IMR-90 (cell line): Measurements from ENCODE around the gene GGN. TPM values are rescaled to one million over a fixed set of nuclear protein-coding genes. Genes with fewer than 3 reads are reported as not detected.

Experiments
- ATAC-seq: fragments of 200-7000 bp; cut with Tn5 transposase; 2 replicates; pipeline ENCODE4 v1.9.1; 2020; ENCODE audit warnings: low read depth, mild to moderate bottlenecking, moderate library complexity
- BruUV-seq: library from RNA; stranded (reverse); fragments of 400-500 nt; replicated peaks from 2 replicates; lab custom pipeline; 2021; lab: Mats Ljungman, UMichigan
- CTCF ChIA-PET: fragments of 300-600 bp; formaldehyde crosslinking; extraction: SDS; loops from one replicate; lab custom pipeline; 2021; ENCODE audit warnings: antibody characterized with exemption; lab: Yijun Ruan, JAX
- POLR2A ChIA-PET: fragments of 300-600 bp; sonication (Branson Sonifier 250); formaldehyde crosslinking; loops from one replicate; lab custom pipeline; 2022; ENCODE audit warnings: antibody characterized with exemption; ENCODE audit not compliant: unreplicated experiment; lab: Charles Lee
- DNase-seq: peaks from one replicate; pipeline ENCODE4 v3.0.0; 2013
- H2AFZ ChIP-seq: replicated peaks from 2 replicates; pipeline ENCODE3; 2013; ENCODE audit warnings: low read length, mild to moderate bottlenecking; ENCODE audit not compliant: poor library complexity
- H2AK5ac ChIP-seq: 2 replicates; pipeline ENCODE4 v1.6.1; 2013; ENCODE audit warnings: low read depth, low read length, inconsistent platforms
- H2AK9ac ChIP-seq: replicated peaks from 2 replicates; pipeline ENCODE3; 2013; ENCODE audit warnings: mild to moderate bottlenecking, low read depth, low read length, moderate library complexity; ENCODE audit not compliant: poor library complexity
- H2BK120ac ChIP-seq: 2 replicates; pipeline ENCODE4 v1.6.1; 2013; ENCODE audit warnings: low read depth, low read length, inconsistent platforms
- H2BK15ac ChIP-seq: 3 replicates; pipeline ENCODE4 v1.6.1; 2013; ENCODE audit warnings: low read depth, low read length, inconsistent platforms
- H2BK20ac ChIP-seq: 2 replicates; pipeline ENCODE4 v1.6.1; 2013; ENCODE audit warnings: low read depth, mild to moderate bottlenecking, inconsistent platforms, low read length, moderate library complexity
- H2BK5ac ChIP-seq: 2 replicates; pipeline ENCODE4 v1.6.1; 2013; ENCODE audit warnings: mild to moderate bottlenecking, low read depth, low read length, inconsistent platforms; ENCODE audit not compliant: poor library complexity, severe bottlenecking
- H3K14ac ChIP-seq: replicated peaks from 2 replicates; pipeline ENCODE4 v1.6.1; 2013; ENCODE audit warnings: low read depth, low read length, inconsistent platforms
- H3K18ac ChIP-seq: 2 replicates; pipeline ENCODE4 v1.6.1; 2013; ENCODE audit warnings: low read depth, low read length, control low read depth
- H3K23ac ChIP-seq: 2 replicates; pipeline ENCODE4 v1.6.1; 2013; ENCODE audit warnings: low read depth, low read length, inconsistent platforms
- H3K27ac ChIP-seq: 2 replicates; pipeline ENCODE4 v1.5.1; 2013; ENCODE audit warnings: mild to moderate bottlenecking, control low read depth, low read length; ENCODE audit not compliant: insufficient read depth
- H3K27me3 ChIP-seq: 2 replicates; pipeline ENCODE4 v1.6.1; 2013; ENCODE audit warnings: low read length; ENCODE audit not compliant: control insufficient read depth, insufficient read depth
- H3K36me3 ChIP-seq: 2 replicates; pipeline ENCODE4 v1.6.1; 2013; ENCODE audit warnings: low read length, mixed read lengths; ENCODE audit not compliant: control insufficient read depth, insufficient read depth
- H3K4ac ChIP-seq: 2 replicates; pipeline ENCODE4 v1.6.1; 2013; ENCODE audit warnings: low read depth, low read length, inconsistent platforms
- H3K4me1 ChIP-seq: 2 replicates; pipeline ENCODE4 v1.6.1; 2013; ENCODE audit warnings: low read length, mixed read lengths; ENCODE audit not compliant: control insufficient read depth, insufficient read depth
- H3K4me2 ChIP-seq: 2 replicates; pipeline ENCODE4 v1.6.1; 2013; ENCODE audit warnings: low read depth, mild to moderate bottlenecking, control low read depth, low read length, moderate library complexity
- H3K4me3 ChIP-seq: 2 replicates; pipeline ENCODE4 v1.5.1; 2013; ENCODE audit warnings: low read depth, mild to moderate bottlenecking, control low read depth, low read length, moderate library complexity; ENCODE audit not compliant: insufficient read depth
- H3K56ac ChIP-seq: 2 replicates; pipeline ENCODE4 v1.6.1; 2013; ENCODE audit warnings: low read length, inconsistent platforms; ENCODE audit not compliant: insufficient read depth; ENCODE audit errors: extremely low read depth
- H3K79me1 ChIP-seq, 2 experiments: 2 replicates each; pipeline ENCODE4 v1.6.1; 2013; ENCODE audit warnings: low read length in 2 of 2, inconsistent platforms in 1 of 2, low read depth in 1 of 2
- H3K9ac ChIP-seq: 2 replicates; pipeline ENCODE4 v1.6.1; 2013; ENCODE audit warnings: low read depth, low read length, control low read depth
- H3K9me1 ChIP-seq: 2 replicates; pipeline ENCODE4 v1.6.1; 2013; ENCODE audit warnings: low read length, inconsistent platforms; ENCODE audit not compliant: insufficient read depth
- H3K9me3 ChIP-seq: 2 replicates; pipeline ENCODE4 v1.6.1; 2013; ENCODE audit warnings: low read length; ENCODE audit not compliant: control insufficient read depth, insufficient read depth
- H4K20me1 ChIP-seq: 2 replicates; pipeline ENCODE4 v1.6.1; 2013; ENCODE audit warnings: low read length, inconsistent platforms; ENCODE audit not compliant: insufficient read depth
- H4K5ac ChIP-seq: 2 replicates; pipeline ENCODE4 v1.6.1; 2013; ENCODE audit warnings: mild to moderate bottlenecking, low read depth, low read length, control low read depth
- H4K8ac ChIP-seq, 2 experiments: 2 replicates each; pipeline ENCODE4 v1.6.1; 2013; ENCODE audit warnings: low read depth in 2 of 2, low read length in 2 of 2, control low read depth in 1 of 2, inconsistent platforms in 1 of 2
- H4K91ac ChIP-seq: 2 replicates; pipeline ENCODE4 v1.6.1; 2013; ENCODE audit warnings: low read depth, low read length, inconsistent platforms; ENCODE audit not compliant: insufficient read depth
- CTCF ChIP-seq: conservative IDR thresholded peaks from 2 replicates; pipeline ENCODE4 v1.5.1; 2012; ENCODE audit warnings: mild to moderate bottlenecking, low read depth, low read length, improper control_type of control experiment
- MAZ ChIP-seq: IDR thresholded peaks from 2 replicates; pipeline ENCODE4 v1.6.1; 2012; ENCODE audit warnings: low read depth, mild to moderate bottlenecking, low read length, improper control_type of control experiment, moderate library complexity, borderline replicate concordance
- MXI1 ChIP-seq: IDR thresholded peaks from 2 replicates; pipeline ENCODE4 v1.6.1; 2012; ENCODE audit warnings: low read depth, mild to moderate bottlenecking, low read length, moderate library complexity, borderline replicate concordance
- WGBS, 2 experiments: methylation state at CpG; one replicate each; pipeline versions ENCODE4 v1.1.5 to v1.1.7; 2013; ENCODE audit warnings: missing lambda C conversion rate in 2 of 2; ENCODE audit not compliant: insufficient read length in 1 of 2; ENCODE audit errors: extremely low coverage in 2 of 2; 5-methylcytosine and 5-hydroxymethylcytosine counted together
- dilution Hi-C: fragments of 300-500 bp; cut with HindIII; formaldehyde crosslinking; loops from one replicate; pipeline ENCODE4 v1.14.3; 2018; ENCODE audit warnings: low sequenced_read_pairs; ENCODE audit not compliant: unreplicated experiment
- in situ Hi-C: fragments of 300-500 bp; cut with MboI; formaldehyde crosslinking; loops from 3 replicates; pipeline ENCODE4 v1.14.3; 2019; ENCODE audit warnings: low sequenced_read_pairs, inconsistent platforms, mixed read lengths
- intact Hi-C: fragments of 100-400 bp; cut with micrococcal nuclease; formaldehyde crosslinking; loops from 2 replicates; pipeline ENCODE4 v1.10.0; 2022
- polyA plus RNA-seq, 3 experiments: library from polyadenylated mRNA; depleted of rRNA; stranded (reverse); fragments of >200 nt; gene quantifications; 2 replicates each; pipeline ENCODE4 v1.2.3, GENCODE V29; 2012; ENCODE audit warnings: low replicate concordance in 1 of 3
- total RNA-seq: library from RNA; depleted of rRNA; stranded (reverse); fragments of >200 nt; gene quantifications from 2 replicates; pipeline ENCODE4 v1.2.3, GENCODE V29; 2012

The GGN gene
- total and polyA plus RNA-seq, 2 of the 4 experiments (the other 2 are of a cell fraction) = under 0.01 to 0.65 TPM

GRCh38 chr19:38336638-38337359, 51.0 kb downstream of the GGN start:
- H3K4me2 ChIP-seq = peak overlapping the region; percentile 80
- H2BK120ac ChIP-seq = no peak overlapping the region
- no peak overlapping the region for H2BK15ac ChIP-seq
- WGBS, 2 experiments = 1% methylated on average over 25 of the region's 41 CpGs; no CpG with 5 or more reads in 1 of the 2 experiments
- no peak overlapping the region; the same call in 1 of the 2 replicates for H3K14ac ChIP-seq
- in situ Hi-C loops (loop anchor here (10.0 kb wide), 1 partner anchor 442 kb away; no protein-coding TSS in a partner anchor), intact Hi-C loops (loop anchor here (2.0 kb wide), 2 partner anchors 38 to 434 kb away; partner anchors contain the start of gene PSMD8), dilution Hi-C loops (no loop called here)
- H3K9me1 ChIP-seq = peaks cover 5% of the 10 kb centered on the region; the same call in 1 of the 2 replicates
- 0 out of 2 replicates have a peak overlapping the region, but pooled peaks have one; percentile 58 for H2AK5ac ChIP-seq
- no peaks in the 10 kb centered on the region for H4K20me1 ChIP-seq
- POLR2A ChIA-PET = no interaction called here
- H2BK20ac ChIP-seq = no peak overlapping the region
- no peaks in the 10 kb centered on the region for H3K9me3 ChIP-seq
- H4K8ac ChIP-seq = peak overlapping the region; percentile 27 to 40; a peak in 1 of 4 replicates
- H3K4me3 ChIP-seq = peak overlapping the region; percentile 77
- DNase-seq (peak; percentile 86), ATAC-seq (peak; percentile 71)
- no peak overlapping the region for H4K5ac ChIP-seq
- H3K36me3 ChIP-seq = no peaks in the 10 kb centered on the region
- H3K56ac ChIP-seq = no peak overlapping the region
- no peak overlapping the region for H3K18ac ChIP-seq
- peak overlapping the region; percentile 10; the same call in 1 of the 2 replicates for H3K9ac ChIP-seq
- no TSS peak for BruUV-seq
- peak overlapping the region; percentile 90 for H2AK9ac ChIP-seq
- H3K27me3 ChIP-seq = no peaks in the 10 kb centered on the region
- CTCF ChIA-PET = interaction anchor here (0.9 kb wide), 1 partner anchor 93 kb away, joined by 11 read pairs; no protein-coding TSS in a partner anchor
- peak overlapping the region; percentile 100 for H2AFZ ChIP-seq
- H3K79me1 ChIP-seq = no peaks in the 10 kb centered on the region; a peak in 1 of 4 replicates
- no peak overlapping the region for H4K91ac ChIP-seq
- TF ChIP-seq CTCF = no peak
- TF ChIP-seq MXI1 = 0 out of 2 replicates have a peak, but pooled peaks have one; percentile 29
- TF ChIP-seq MAZ = peak; percentile 14; the same call in 1 of the 2 replicates
- no peak overlapping the region for H2BK5ac ChIP-seq
- no peaks in the 10 kb centered on the region for H3K4me1 ChIP-seq
- peak overlapping the region; percentile 13; the same call in 1 of the 2 replicates for H3K27ac ChIP-seq
- 0 out of 2 replicates have a peak overlapping the region, but pooled peaks have one; percentile 3 for H3K4ac ChIP-seq
- no peak overlapping the region for H3K23ac ChIP-seq
